ENCODE results near the gene SHISA5. TPM values are rescaled to one million over a fixed set of nuclear protein-coding genes. Genes with fewer than 3 reads are reported as not detected.
A peak's percentile ranks its signal among the peaks of the same experiment; 100 is the strongest.
"Not testable (repeated sequence)": the region's sequence is repeated elsewhere in the genome, so short reads cannot be mapped to it uniquely, and the experiment has no call there.

SHISA5 gene
- total RNA-seq, 1 donor from 2014 or later = 163 TPM

- TF ChIP-seq CTCF (IDR thresholded peaks at IDR 0.05) = no peak
- no peak overlapping the region for H3K27ac ChIP-seq
- no peaks in the 10 kb centered on the region for H3K27me3 ChIP-seq
- peaks cover 14% of the 10 kb centered on the region for H3K4me1 ChIP-seq
- DNase-seq (no peak), ATAC-seq (no peak)
- intact Hi-C loops (cut with DNase I) = no loop called here
- H3K36me3 ChIP-seq = peaks cover 9% of the 10 kb centered on the region
- H3K4me3 ChIP-seq = no peak overlapping the region
- no peaks in the 10 kb centered on the region for H3K9me3 ChIP-seq
Observed at GRCh38 chr3:48501196-48501595, 2.8 kb downstream of the SHISA5 start.

DNA sequence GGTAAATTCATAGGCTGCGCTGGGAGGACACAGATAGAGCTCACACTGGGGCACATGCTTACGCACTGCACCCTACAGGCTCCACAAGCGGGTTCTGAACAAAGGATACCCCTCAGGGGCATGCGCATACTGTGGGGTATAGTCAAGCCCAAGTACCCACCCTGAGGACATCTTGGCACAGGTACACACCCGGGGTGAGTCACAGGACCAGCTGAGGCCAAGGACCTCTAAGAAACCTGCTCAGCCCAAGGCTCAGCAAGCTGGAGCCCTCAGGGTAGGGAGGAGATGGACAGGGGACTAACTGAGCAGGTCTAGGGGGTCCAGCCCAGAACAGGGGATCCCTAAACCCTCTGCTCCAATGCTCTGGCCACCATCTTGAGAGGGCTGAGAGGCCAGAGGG lies 3.3 kb downstream of the SHISA5 start:
- no peak for TF ChIP-seq CTCF (IDR thresholded peaks at IDR 0.05)
- intact Hi-C loops (cut with DNase I) = no loop called here
- ATAC-seq (no peak), DNase-seq (no peak)
- Histone ChIP-seq H3K27me3 (no peaks in the 10 kb centered on the region), H3K4me1 (peaks cover 14% of the 10 kb centered on the region), H3K4me3 (no peak overlapping the region), H3K9me3 (no peaks in the 10 kb centered on the region), H3K36me3 (peaks cover 14% of the 10 kb centered on the region), H3K27ac (no peak overlapping the region)

DNA sequence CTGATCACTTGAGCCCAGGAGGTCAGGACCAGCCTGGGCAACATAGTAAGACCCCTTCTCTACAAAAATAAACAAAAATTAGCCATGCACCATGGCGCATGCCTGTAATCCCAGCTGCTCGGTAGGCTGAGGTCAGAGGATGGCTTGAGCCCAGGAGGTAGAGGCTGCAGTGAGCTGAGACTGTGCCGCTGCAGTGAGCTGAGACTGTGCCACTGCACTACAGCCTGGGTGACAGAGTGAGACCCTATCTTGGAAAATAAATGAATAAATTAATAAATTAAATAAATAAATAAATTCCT lies 10.8 kb downstream of the SHISA5 start:
- Histone ChIP-seq H3K27ac (no peak overlapping the region), H3K27me3 (no peaks in the 10 kb centered on the region), H3K4me3 (no peak overlapping the region), H3K4me1 (no peaks in the 10 kb centered on the region), H3K9me3 (no peaks in the 10 kb centered on the region), H3K36me3 (peaks cover 28% of the 10 kb centered on the region)
- no peak for DNase-seq
- ATAC-seq = no peak
- intact Hi-C loops (cut with DNase I) = no loop called here
- TF ChIP-seq CTCF (IDR thresholded peaks at IDR 0.05) = no peak

DNA sequence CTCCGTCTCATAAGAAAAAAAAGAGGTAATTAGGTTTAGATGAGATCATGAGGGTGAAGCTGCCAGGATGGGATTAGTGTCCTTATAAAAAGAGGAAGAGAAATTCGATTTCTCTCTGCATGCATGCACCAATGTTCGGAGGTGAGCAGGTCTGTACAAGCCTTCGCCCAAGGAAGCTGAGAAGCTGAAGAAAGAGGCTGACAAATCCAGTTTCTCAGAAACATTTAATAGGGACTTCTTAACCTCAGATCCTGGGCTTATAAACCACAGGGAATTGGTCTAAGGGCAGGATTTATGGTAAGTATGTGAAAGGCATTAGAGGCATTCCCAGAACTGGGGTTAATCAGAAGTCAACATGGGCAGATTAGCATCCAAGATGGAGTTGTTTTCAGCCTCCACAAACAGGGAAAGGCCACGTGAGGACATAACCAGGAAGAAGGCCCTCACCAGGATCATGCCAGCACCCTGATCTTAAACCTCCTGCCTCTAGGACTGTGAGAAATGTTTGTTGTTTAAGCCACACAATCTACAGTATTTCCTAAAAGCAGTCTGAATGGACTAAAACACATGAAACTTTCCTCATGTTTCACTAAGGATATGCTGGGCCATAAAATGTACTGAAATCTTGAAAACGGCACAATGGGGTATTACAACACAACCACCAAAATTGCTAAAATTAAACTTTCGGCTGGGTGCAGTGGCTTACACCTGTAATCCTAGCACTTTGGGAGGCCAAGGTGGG lies 11.3 kb downstream of the SHISA5 start:
- Histone ChIP-seq H3K27ac (no peak overlapping the region), H3K27me3 (no peaks in the 10 kb centered on the region), H3K4me3 (no peak overlapping the region), H3K36me3 (peaks cover 24% of the 10 kb centered on the region), H3K9me3 (no peaks in the 10 kb centered on the region), H3K4me1 (no peaks in the 10 kb centered on the region)
- ATAC-seq (peak; percentile 68), DNase-seq (no peak)
- no peak for TF ChIP-seq CTCF (IDR thresholded peaks at IDR 0.05)
- intact Hi-C loops (cut with DNase I) = no loop called here

- ATAC-seq = no peak
- no peak overlapping the region for H3K4me3 ChIP-seq
- no peaks in the 10 kb centered on the region for H3K27me3 ChIP-seq
- no peaks in the 10 kb centered on the region for H3K4me1 ChIP-seq
- no peak overlapping the region for H3K27ac ChIP-seq
- no peaks in the 10 kb centered on the region for H3K9me3 ChIP-seq
- DNase-seq = no peak
- TF ChIP-seq CTCF (IDR thresholded peaks at IDR 0.05) = no peak
- H3K36me3 ChIP-seq = no peaks in the 10 kb centered on the region
- intact Hi-C loops (cut with DNase I) = no loop called here
Observed at GRCh38 chr3:48486952-48487351, 17.0 kb downstream of the SHISA5 start.

DNA sequence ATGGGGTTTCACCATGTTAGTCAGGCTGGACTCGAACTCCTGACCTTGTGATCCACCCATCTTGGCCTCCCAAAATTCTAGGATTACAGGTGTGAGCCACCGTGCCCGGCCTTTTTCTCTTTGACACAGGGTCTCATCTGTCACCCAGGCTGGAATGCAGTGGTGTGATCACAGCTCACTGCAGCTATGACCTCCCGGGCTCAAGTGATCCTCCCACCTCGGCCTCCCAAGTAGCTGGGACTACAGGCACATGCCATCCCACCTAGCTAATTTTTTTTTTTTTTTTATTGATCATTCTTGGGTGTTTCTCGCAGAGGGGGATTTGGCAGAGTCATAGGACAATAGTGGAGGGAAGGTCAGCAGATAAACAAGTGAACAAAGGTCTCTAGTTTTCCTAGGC lies 21.2 kb downstream of the SHISA5 start:
- ATAC-seq; H3K4me3 ChIP-seq; DNase-seq; H3K4me1 ChIP-seq; H3K27me3 ChIP-seq; H3K27ac ChIP-seq; intact Hi-C loops (cut with DNase I); H3K9me3 ChIP-seq; H3K36me3 ChIP-seq: not testable (repeated sequence)

- H3K4me1 ChIP-seq; H3K4me3 ChIP-seq; H3K27ac ChIP-seq; H3K27me3 ChIP-seq; DNase-seq; H3K36me3 ChIP-seq; intact Hi-C loops (cut with DNase I); ATAC-seq; H3K9me3 ChIP-seq: not testable (repeated sequence)
Observed at GRCh38 chr3:48480891-48481290, 23.1 kb downstream of the SHISA5 start.

Measured in upper lobe of right lung (tissue), 1 donor.